NT2/D1 (cell line): ENCODE results near the gene AOX1.

Experiments
- DNase-seq: peaks from one replicate; pipeline ENCODE4 v3.0.0-alpha.2; 2011; ENCODE audit warnings: low read depth, low spot score
- H3K27me3 ChIP-seq: 2 replicates; pipeline ENCODE4 v1.6.0; 2011; ENCODE audit warnings: mild to moderate bottlenecking; ENCODE audit not compliant: insufficient read length, insufficient read depth
- H3K36me3 ChIP-seq: 2 replicates; pipeline ENCODE4 v1.6.1; 2011; ENCODE audit warnings: mild to moderate bottlenecking, low read length, mixed read lengths; ENCODE audit not compliant: insufficient read depth, insufficient read length
- H3K4me1 ChIP-seq: 2 replicates; pipeline ENCODE4 v1.5.1; 2011; ENCODE audit not compliant: insufficient read depth, insufficient read length
- H3K4me3 ChIP-seq: 2 replicates; pipeline ENCODE4 v1.5.1; 2011; ENCODE audit warnings: low read depth; ENCODE audit not compliant: insufficient read length
- H3K9ac ChIP-seq: 2 replicates; pipeline ENCODE4 v1.6.0; 2011; ENCODE audit warnings: low read depth; ENCODE audit not compliant: insufficient read length
- H3K9me3 ChIP-seq: 2 replicates; pipeline ENCODE4 v1.5.1; 2011; ENCODE audit warnings: mild to moderate bottlenecking, low read length; ENCODE audit not compliant: insufficient read depth
- SUZ12 ChIP-seq: IDR thresholded peaks from 2 replicates; pipeline ENCODE4 v1.6.1; 2011; ENCODE audit not compliant: insufficient read length, insufficient read depth; ENCODE audit errors: extremely low read depth
- YY1 ChIP-seq: IDR thresholded peaks from 2 replicates; pipeline ENCODE4 v1.6.1; 2011; ENCODE audit not compliant: insufficient read length, insufficient read depth
- ZNF274 ChIP-seq: IDR thresholded peaks from 2 replicates; pipeline ENCODE4 v1.6.1; 2011; ENCODE audit warnings: mild to moderate bottlenecking, low read depth, low read length

AOX1 gene

GRCh38 chr2:200695601-200696000, 109.8 kb downstream of the AOX1 start:
- DNase-seq: no peak
- Histone ChIP-seq H3K36me3 (no peaks in the 10 kb centered on the region), H3K27me3 (no peaks in the 10 kb centered on the region), H3K9ac (no peak overlapping the region), H3K9me3 (no peaks in the 10 kb centered on the region), H3K4me3 (no peak overlapping the region), H3K4me1 (peaks cover 3% of the 10 kb centered on the region)
- no peak for TF ChIP-seq YY1
- no peak for TF ChIP-seq ZNF274
- no peak for TF ChIP-seq SUZ12

- H3K27me3 ChIP-seq: no peaks in the 10 kb centered on the region
- TF ChIP-seq YY1 (no peak), SUZ12 (no peak), ZNF274 (no peak)
- no peaks in the 10 kb centered on the region for H3K36me3 ChIP-seq
- no peak overlapping the region for H3K4me3 ChIP-seq
- peaks cover 3% of the 10 kb centered on the region for H3K4me1 ChIP-seq
- H3K9me3 ChIP-seq: no peaks in the 10 kb centered on the region
- H3K9ac ChIP-seq: no peak overlapping the region
- DNase-seq: no peak
Measured at GRCh38 chr2:200698217-200698616, 112.4 kb downstream of the AOX1 start.

GRCh38 chr2:200699310-200699709, 113.5 kb downstream of the AOX1 start:
- H3K27me3 ChIP-seq: no peaks in the 10 kb centered on the region
- H3K9ac ChIP-seq: no peak overlapping the region
- no peak for DNase-seq
- peaks cover 3% of the 10 kb centered on the region for H3K4me1 ChIP-seq
- no peak overlapping the region for H3K4me3 ChIP-seq
- no peaks in the 10 kb centered on the region for H3K9me3 ChIP-seq
- H3K36me3 ChIP-seq: no peaks in the 10 kb centered on the region
- TF ChIP-seq SUZ12: no peak
- TF ChIP-seq ZNF274: no peak
- no peak for TF ChIP-seq YY1

GRCh38 chr2:200700856-200701255, 115.0 kb downstream of the AOX1 start:
- Histone ChIP-seq H3K9me3 (no peaks in the 10 kb centered on the region), H3K9ac (no peak overlapping the region), H3K27me3 (no peaks in the 10 kb centered on the region), H3K4me1 (no peaks in the 10 kb centered on the region), H3K4me3 (no peak overlapping the region), H3K36me3 (no peaks in the 10 kb centered on the region)
- DNase-seq: no peak
- no peak for TF ChIP-seq SUZ12
- no peak for TF ChIP-seq YY1
- no peak for TF ChIP-seq ZNF274

GRCh38 chr2:200702044-200702443, 116.2 kb downstream of the AOX1 start:
- no peak overlapping the region for H3K4me3 ChIP-seq
- DNase-seq: no peak
- H3K36me3 ChIP-seq: no peaks in the 10 kb centered on the region
- TF ChIP-seq YY1 (no peak), ZNF274 (no peak), SUZ12 (no peak)
- H3K4me1 ChIP-seq: no peaks in the 10 kb centered on the region
- no peaks in the 10 kb centered on the region for H3K9me3 ChIP-seq
- H3K9ac ChIP-seq: no peak overlapping the region
- H3K27me3 ChIP-seq: no peaks in the 10 kb centered on the region

- Histone ChIP-seq H3K36me3 (no peaks in the 10 kb centered on the region), H3K4me3 (no peak overlapping the region), H3K4me1 (no peaks in the 10 kb centered on the region), H3K9me3 (no peaks in the 10 kb centered on the region), H3K9ac (no peak overlapping the region), H3K27me3 (no peaks in the 10 kb centered on the region)
- no peak for TF ChIP-seq ZNF274
- TF ChIP-seq YY1: no peak
- no peak for TF ChIP-seq SUZ12
- no peak for DNase-seq
Measured at GRCh38 chr2:200702646-200703118, 116.9 kb downstream of the AOX1 start.

- TF ChIP-seq SUZ12 (no peak), ZNF274 (no peak), YY1 (no peak)
- H3K36me3 ChIP-seq: no peaks in the 10 kb centered on the region
- H3K27me3 ChIP-seq: no peaks in the 10 kb centered on the region
- H3K4me3 ChIP-seq: no peak overlapping the region
- no peak overlapping the region for H3K9ac ChIP-seq
- no peaks in the 10 kb centered on the region for H3K9me3 ChIP-seq
- peak; percentile 39 for DNase-seq
- no peaks in the 10 kb centered on the region for H3K4me1 ChIP-seq
Measured at GRCh38 chr2:200703127-200703925, 117.5 kb downstream of the AOX1 start.
